Hepatocyte (in vitro differentiated cells): ENCODE results near the gene ZCCHC24.

Source experiments
- EZH2 ChIP-seq: fragments of 200-600 bp; sonication (generic); IDR thresholded peaks from 2 replicates; pipeline ENCODE4 v1.6.1; 2016; ENCODE audit warnings: antibody characterized with exemption, mild to moderate bottlenecking, borderline replicate concordance
- EZH2phosphoT487 ChIP-seq: fragments of 200-600 bp; sonication (generic); IDR thresholded peaks from one replicate; pipeline ENCODE4 v1.6.1; 2018; ENCODE audit warnings: antibody characterized with exemption, mild to moderate bottlenecking, low read depth, moderate library complexity; ENCODE audit not compliant: unreplicated experiment, severe bottlenecking
- TF ChIP-seq, protein P1 (sequence below): fragments of 200-600 bp; sonication (generic); IDR thresholded peaks from 2 replicates; pipeline ENCODE4 v1.5.1; 2016; ENCODE audit warnings: antibody characterized with exemption, mild to moderate bottlenecking; ENCODE audit not compliant: poor library complexity

DNA sequence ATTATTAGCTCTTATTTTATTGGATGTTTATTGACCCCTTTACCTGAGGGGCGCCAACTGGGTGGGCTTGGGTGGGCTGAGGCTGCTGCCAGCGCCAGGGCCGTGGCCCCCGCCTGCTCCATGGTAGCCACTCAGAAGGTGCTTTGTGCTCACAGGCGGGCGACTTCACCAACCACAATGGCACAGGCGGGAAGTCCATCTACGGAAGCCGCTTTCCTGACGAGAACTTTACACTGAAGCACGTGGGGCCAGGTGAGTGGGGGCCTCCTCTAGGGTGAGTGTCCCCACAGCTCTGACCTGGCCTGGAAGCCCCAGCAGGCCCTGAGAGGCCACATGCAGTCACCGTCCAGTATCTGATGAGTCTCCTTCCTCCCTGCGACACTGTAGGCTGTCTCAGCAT is 94.1 kb downstream of the ZCCHC24 start:
- TF ChIP-seq, protein P1, sequence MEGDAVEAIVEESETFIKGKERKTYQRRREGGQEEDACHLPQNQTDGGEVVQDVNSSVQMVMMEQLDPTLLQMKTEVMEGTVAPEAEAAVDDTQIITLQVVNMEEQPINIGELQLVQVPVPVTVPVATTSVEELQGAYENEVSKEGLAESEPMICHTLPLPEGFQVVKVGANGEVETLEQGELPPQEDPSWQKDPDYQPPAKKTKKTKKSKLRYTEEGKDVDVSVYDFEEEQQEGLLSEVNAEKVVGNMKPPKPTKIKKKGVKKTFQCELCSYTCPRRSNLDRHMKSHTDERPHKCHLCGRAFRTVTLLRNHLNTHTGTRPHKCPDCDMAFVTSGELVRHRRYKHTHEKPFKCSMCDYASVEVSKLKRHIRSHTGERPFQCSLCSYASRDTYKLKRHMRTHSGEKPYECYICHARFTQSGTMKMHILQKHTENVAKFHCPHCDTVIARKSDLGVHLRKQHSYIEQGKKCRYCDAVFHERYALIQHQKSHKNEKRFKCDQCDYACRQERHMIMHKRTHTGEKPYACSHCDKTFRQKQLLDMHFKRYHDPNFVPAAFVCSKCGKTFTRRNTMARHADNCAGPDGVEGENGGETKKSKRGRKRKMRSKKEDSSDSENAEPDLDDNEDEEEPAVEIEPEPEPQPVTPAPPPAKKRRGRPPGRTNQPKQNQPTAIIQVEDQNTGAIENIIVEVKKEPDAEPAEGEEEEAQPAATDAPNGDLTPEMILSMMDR = no peak
- TF ChIP-seq EZH2 (no peak), EZH2phosphoT487 (no peak)
